ENCODE measurements around the gene KCNG3.
"Not testable (repeated sequence)": the region's sequence is repeated elsewhere in the genome, so short reads cannot be mapped to it uniquely, and the experiment has no call there.

The KCNG3 gene

DNA sequence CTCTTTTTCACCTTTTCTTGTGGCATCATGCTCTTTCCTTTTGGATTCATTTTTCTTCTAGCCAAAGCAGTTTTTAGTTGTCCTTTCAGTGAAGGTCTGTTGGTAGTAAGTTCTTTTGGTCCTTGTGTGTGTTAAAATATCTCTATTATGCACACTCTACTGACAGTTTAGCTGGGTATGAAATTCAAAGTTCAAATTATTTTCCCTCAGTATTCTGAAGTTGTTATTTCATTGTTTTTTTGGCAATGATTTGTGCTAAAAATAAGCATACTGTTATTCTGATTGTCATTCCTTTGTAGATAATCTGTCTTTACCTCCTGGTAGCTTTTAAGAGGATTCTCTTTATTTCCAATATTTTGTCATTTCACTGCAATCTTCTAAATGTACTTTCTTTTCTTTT, 79.6 kb downstream of the KCNG3 start:
- no peak for DNase-seq (ENCODE audit: low read depth)
- TF ChIP-seq, protein P1, sequence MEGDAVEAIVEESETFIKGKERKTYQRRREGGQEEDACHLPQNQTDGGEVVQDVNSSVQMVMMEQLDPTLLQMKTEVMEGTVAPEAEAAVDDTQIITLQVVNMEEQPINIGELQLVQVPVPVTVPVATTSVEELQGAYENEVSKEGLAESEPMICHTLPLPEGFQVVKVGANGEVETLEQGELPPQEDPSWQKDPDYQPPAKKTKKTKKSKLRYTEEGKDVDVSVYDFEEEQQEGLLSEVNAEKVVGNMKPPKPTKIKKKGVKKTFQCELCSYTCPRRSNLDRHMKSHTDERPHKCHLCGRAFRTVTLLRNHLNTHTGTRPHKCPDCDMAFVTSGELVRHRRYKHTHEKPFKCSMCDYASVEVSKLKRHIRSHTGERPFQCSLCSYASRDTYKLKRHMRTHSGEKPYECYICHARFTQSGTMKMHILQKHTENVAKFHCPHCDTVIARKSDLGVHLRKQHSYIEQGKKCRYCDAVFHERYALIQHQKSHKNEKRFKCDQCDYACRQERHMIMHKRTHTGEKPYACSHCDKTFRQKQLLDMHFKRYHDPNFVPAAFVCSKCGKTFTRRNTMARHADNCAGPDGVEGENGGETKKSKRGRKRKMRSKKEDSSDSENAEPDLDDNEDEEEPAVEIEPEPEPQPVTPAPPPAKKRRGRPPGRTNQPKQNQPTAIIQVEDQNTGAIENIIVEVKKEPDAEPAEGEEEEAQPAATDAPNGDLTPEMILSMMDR (conservative IDR thresholded peaks at IDR 0.05; ENCODE audit: low read depth, low read length) = no peak
- no peak overlapping the region for H3K4me3 ChIP-seq (ENCODE audit: low read length)

DNA sequence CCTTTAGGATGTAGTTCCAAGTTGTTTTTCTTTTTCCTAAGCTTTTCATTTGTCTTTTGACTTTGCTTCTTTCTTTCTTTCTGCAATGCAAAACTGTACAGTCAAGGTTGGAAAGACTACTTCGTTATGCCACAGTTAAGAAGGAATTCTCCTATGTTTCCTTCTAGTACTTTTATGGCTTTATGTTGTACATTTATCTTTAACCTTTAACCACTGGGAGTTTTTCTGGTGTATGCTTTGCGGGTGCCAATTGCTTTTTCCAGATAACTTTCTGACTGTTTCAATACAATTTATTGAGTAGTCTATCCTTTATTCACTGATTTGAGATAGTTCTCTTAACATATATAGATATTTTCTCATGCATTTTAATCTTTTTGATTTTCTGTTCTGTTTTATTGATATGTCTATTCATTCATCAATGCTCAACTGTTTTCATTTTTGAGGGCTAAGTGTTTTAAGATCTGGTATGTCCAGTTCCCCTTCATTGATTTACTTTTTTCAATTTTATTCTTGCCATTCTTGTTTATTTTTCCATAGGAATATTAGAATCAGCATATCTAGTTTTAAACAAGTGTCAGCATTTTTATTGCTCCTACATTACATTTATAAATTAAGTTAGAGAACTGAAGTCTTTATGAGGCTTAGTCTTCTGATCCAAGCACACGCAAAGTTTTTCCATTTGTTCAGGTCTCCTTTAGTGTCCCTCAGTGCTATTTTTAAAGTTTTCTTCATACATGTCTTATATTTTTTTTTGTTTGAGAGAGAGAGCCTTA, 82.9 kb downstream of the KCNG3 start:
- no peak overlapping the region for H3K4me3 ChIP-seq (ENCODE audit: low read length)
- no peak for DNase-seq (ENCODE audit: low read depth)
- TF ChIP-seq, protein P1 (conservative IDR thresholded peaks at IDR 0.05; ENCODE audit: low read depth, low read length) = no peak

DNA sequence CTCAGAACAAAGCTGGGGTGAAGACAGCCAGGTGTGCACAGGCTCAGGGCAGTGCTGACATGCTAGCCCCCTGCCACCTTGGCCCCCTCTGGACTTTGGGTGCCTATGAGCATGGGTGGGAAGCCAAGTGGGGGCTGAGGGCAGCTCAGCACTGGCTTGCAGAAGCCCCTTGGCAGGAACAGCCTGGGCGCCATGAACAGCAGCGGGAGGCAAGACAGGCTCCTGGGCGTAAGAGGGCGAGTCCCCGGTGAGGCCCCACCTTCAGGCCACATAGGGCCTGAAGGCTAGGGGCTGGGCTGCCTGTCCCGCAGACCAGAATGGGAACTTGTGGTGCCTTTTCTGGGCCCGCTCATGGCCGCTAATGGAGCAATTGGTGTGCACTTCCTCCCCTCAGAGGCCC, 85.8 kb downstream of the KCNG3 start:
- H3K4me3 ChIP-seq (ENCODE audit: low read length) = no peak overlapping the region
- no peak for DNase-seq (ENCODE audit: low read depth)
- TF ChIP-seq, protein P1 (conservative IDR thresholded peaks at IDR 0.05; ENCODE audit: low read depth, low read length) = no peak

DNA sequence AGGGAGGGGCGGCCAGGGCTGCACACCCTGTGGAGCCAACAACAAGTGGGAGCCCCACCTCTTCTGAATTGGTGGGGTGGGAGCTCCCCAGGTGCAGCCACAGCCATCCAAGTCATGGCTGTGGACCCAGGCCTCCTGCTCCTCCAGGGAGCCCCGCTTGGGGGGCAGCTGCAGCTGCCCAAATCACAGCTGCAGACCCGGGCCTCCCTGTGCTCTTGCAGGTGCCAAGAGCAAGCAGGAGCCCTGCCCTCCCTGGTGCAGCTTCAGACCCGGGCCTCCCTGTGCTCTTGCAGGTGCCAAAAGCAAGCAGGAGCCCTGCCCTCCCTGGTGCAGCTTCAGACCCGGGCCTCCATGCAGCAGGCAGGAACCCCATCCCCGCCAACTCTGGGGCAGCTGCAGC, 86.3 kb downstream of the KCNG3 start:
- TF ChIP-seq, protein P1 (conservative IDR thresholded peaks at IDR 0.05; ENCODE audit: low read depth, low read length) = no peak
- no peak for DNase-seq (ENCODE audit: low read depth)
- H3K4me3 ChIP-seq (ENCODE audit: low read length) = no peak overlapping the region

DNA sequence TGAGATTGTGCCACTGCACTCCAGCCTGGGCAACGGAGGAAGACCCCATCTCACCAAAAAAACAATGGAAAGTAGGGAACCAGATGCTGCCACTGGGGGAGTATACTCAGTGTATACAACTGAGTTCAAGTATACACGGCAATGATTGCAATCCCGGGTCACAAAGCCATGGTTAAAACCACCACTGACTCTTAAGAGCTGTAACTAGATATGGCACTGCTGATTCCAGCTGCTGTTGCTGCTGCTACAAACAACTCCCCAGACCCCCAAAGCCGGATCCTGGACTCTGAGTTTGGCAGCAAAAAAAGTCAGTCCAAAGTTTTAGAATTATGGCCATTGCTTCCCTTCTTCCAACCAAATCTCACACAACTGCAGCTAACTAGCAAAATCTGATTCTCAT, 89.1 kb downstream of the KCNG3 start:
- H3K4me3 ChIP-seq (ENCODE audit: low read length) = no peak overlapping the region
- no peak for DNase-seq (ENCODE audit: low read depth)
- TF ChIP-seq, protein P1 (conservative IDR thresholded peaks at IDR 0.05; ENCODE audit: low read depth, low read length) = no peak

DNA sequence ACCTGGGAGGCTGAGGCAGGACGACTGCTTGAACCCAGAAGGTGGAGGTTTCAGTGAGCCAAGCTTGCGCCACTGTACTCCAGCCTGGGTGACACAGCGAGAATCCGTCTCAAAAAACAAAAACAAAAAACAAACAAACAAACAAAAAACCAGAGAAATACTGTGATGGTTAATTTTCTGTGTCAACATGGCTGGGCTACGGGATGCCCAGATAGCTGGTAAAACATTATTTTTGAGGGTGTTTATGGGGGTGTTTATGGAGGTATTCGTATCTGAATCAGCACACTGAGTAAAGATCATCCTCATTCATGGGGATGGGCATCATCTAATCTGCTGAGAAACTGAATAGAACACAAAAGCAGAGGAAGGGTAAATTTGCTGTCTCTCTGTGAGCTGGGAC, 92.0 kb downstream of the KCNG3 start:
- DNase-seq (ENCODE audit: low read depth) = no peak
- TF ChIP-seq, protein P1 (conservative IDR thresholded peaks at IDR 0.05; ENCODE audit: low read depth, low read length) = no peak
- no peak overlapping the region for H3K4me3 ChIP-seq (ENCODE audit: low read length)

DNA sequence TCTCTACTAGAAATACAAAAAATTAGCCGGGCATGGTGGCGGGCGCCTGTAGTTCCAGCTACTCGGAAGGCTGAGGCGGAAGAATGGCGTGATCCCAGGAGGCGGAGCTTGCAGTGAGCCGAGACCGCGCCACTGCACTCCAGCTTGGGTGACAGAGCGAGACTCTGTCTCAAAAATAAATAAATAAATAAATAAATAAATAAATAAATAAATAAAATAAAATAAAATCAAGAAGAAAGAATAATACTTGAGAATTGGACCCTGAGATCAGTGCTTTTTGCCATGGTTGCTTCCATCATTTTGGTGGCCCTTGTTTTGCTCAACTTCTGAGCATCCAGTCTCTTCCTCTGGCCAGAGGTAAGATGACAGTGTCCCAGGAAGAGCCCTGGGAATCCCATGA, 95.7 kb downstream of the KCNG3 start:
- H3K4me3 ChIP-seq (ENCODE audit: low read length); DNase-seq (ENCODE audit: low read depth): not testable (repeated sequence)

DNA sequence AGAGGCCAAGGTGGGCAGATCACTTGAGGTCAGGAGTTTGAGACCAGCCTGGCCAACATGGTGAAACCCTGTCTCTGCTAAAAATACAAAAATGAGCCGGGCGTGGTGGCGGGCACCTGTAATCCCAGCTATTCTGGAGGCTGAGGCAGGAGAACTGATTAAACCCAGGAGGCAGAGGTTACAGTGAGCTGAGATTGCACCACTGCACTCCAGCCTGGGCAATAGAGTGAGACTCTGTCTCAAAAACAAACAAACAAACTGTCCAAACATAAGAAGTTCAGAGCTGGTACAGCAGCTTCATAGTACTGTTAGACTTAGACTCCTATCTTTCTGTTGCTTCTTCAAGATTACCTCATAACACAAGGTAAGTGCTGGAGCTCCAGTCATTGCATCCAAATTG, 100.5 kb downstream of the KCNG3 start:
- not testable (repeated sequence) for DNase-seq (ENCODE audit: low read depth); H3K4me3 ChIP-seq (ENCODE audit: low read length)
